ENCODE data around the gene ABHD6. TPM values are rescaled to one million over a fixed set of nuclear protein-coding genes. Genes with fewer than 3 reads are reported as not detected.

Gene ABHD6
- total RNA-seq, 2 donors from 2014 or later, result 13.2 to 16.9 TPM

- WGBS, result 1% methylated on average over 20 of the region's 37 CpGs
- peak overlapping the region; percentile 73 to 80 for H3K4me3 ChIP-seq
- no peak for TF ChIP-seq POLR2A (IDR thresholded peaks at IDR 0.05)
- TF ChIP-seq POLR2AphosphoS5 (IDR thresholded peaks at IDR 0.05), result no peak
- TF ChIP-seq CTCF (IDR thresholded peaks at IDR 0.05), result no peak
- H3K9me3 ChIP-seq, result no peaks in the 10 kb centered on the region
- H3K4me1 ChIP-seq (replicated peaks), result no peaks in the 10 kb centered on the region
- H3K27ac ChIP-seq, result peak overlapping the region; percentile 54 to 57
- intact Hi-C loops (cut with DNase I), result loop anchor here (5.0 kb wide), 1 partner anchor 159 kb away; the partner anchor contains the start of gene KCTD6
- peak; percentile 11 for DNase-seq (ENCODE audit: low spot score)
- no peaks in the 10 kb centered on the region for H3K36me3 ChIP-seq
- no peaks in the 10 kb centered on the region for H3K27me3 ChIP-seq (replicated peaks; ENCODE audit: insufficient read depth)
Observed at GRCh38 chr3:58333206-58334012, 95.8 kb downstream of the ABHD6 start.

GRCh38 chr3:58334013-58334321 is 96.4 kb downstream of the ABHD6 start:
- 22% methylated on average over 4 of the region's 4 CpGs for WGBS
- intact Hi-C loops (cut with DNase I), result loop anchor here (5.0 kb wide), 1 partner anchor 158 kb away; the partner anchor contains the start of gene KCTD6
- Histone ChIP-seq H3K9me3 (no peaks in the 10 kb centered on the region), H3K27ac (peak overlapping the region in 1 of 2 donors; percentile 9), H3K36me3 (no peaks in the 10 kb centered on the region), H3K4me1 (replicated peaks) (no peaks in the 10 kb centered on the region), H3K4me3 (peak overlapping the region; percentile 73 to 80), H3K27me3 (replicated peaks; ENCODE audit: insufficient read depth) (no peaks in the 10 kb centered on the region)
- TF ChIP-seq POLR2A (IDR thresholded peaks at IDR 0.05), result no peak
- no peak for TF ChIP-seq POLR2AphosphoS5 (IDR thresholded peaks at IDR 0.05)
- no peak for TF ChIP-seq CTCF (IDR thresholded peaks at IDR 0.05)
- DNase-seq (ENCODE audit: low spot score), result no peak

- Histone ChIP-seq H3K27ac (no peak overlapping the region), H3K9me3 (no peaks in the 10 kb centered on the region), H3K36me3 (no peaks in the 10 kb centered on the region), H3K4me1 (replicated peaks) (no peaks in the 10 kb centered on the region), H3K27me3 (replicated peaks; ENCODE audit: insufficient read depth) (no peaks in the 10 kb centered on the region), H3K4me3 (peak overlapping the region in 1 of 2 donors; percentile 73)
- intact Hi-C loops (cut with DNase I), result loop anchor here (5.0 kb wide), 1 partner anchor 158 kb away; the partner anchor contains the start of gene KCTD6
- 81% methylated on average over 1 of the region's 1 CpG for WGBS
- TF ChIP-seq POLR2A (IDR thresholded peaks at IDR 0.05) (no peak), CTCF (IDR thresholded peaks at IDR 0.05) (no peak), POLR2AphosphoS5 (IDR thresholded peaks at IDR 0.05) (no peak)
- no peak for DNase-seq (ENCODE audit: low spot score)
Observed at GRCh38 chr3:58334506-58334884, 96.9 kb downstream of the ABHD6 start.

GRCh38 chr3:58335652-58335947 is 98.0 kb downstream of the ABHD6 start:
- H3K27me3 ChIP-seq (replicated peaks; ENCODE audit: insufficient read depth), result no peaks in the 10 kb centered on the region
- H3K27ac ChIP-seq, result no peak overlapping the region
- TF ChIP-seq CTCF (IDR thresholded peaks at IDR 0.05) (no peak), POLR2AphosphoS5 (IDR thresholded peaks at IDR 0.05) (no peak), POLR2A (IDR thresholded peaks at IDR 0.05) (no peak)
- H3K9me3 ChIP-seq, result no peaks in the 10 kb centered on the region
- WGBS, result 41% methylated on average over 1 of the region's 1 CpG
- intact Hi-C loops (cut with DNase I), result no loop called here
- H3K4me1 ChIP-seq (replicated peaks), result no peaks in the 10 kb centered on the region
- H3K4me3 ChIP-seq, result no peak overlapping the region
- DNase-seq (ENCODE audit: low spot score), result no peak
- H3K36me3 ChIP-seq, result no peaks in the 10 kb centered on the region

All from prostate gland (tissue), 2 donors.